Endothelial cell of hepatic sinusoid (primary cell): Measurements from ENCODE around the gene KLF16.

ENCODE experiments used
- in situ Hi-C: cut with HindIII; loops from 2 replicates; pipeline ENCODE4 v1.10.0; 2017; ENCODE audit warnings: low sequenced_read_pairs

KLF16 gene

GRCh38 chr19:1855828-1856255 lies 7.5 kb downstream of the KLF16 start:
- in situ Hi-C loops = no loop called here

GRCh38 chr19:1855040-1855827 lies 8.1 kb downstream of the KLF16 start:
- in situ Hi-C loops = no loop called here

DNA sequence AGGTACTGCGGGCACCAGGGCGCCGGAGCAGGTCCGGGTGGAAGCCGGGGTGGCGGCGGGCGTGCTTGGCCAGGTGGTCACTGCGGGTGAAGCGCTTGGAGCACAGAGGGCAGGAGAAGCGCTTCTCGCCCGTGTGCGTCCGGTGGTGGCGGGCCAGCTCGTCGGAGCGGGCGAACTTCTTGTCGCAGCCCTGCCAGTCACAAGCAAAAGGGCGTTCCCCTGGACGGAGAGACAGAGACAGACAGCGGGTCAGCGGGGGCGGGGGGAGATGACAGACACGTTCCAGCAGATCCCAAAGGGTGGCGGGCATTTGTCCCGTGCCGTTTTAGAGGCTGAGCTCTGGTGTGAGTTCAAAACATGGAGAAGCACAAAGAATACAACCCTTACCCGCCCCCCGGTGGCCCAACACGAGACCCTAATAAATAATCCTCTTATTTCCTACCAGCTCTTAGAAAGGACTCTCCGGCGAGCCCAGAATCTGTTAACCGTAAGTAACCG lies 8.8 kb downstream of the KLF16 start:
- in situ Hi-C loops = no loop called here

DNA sequence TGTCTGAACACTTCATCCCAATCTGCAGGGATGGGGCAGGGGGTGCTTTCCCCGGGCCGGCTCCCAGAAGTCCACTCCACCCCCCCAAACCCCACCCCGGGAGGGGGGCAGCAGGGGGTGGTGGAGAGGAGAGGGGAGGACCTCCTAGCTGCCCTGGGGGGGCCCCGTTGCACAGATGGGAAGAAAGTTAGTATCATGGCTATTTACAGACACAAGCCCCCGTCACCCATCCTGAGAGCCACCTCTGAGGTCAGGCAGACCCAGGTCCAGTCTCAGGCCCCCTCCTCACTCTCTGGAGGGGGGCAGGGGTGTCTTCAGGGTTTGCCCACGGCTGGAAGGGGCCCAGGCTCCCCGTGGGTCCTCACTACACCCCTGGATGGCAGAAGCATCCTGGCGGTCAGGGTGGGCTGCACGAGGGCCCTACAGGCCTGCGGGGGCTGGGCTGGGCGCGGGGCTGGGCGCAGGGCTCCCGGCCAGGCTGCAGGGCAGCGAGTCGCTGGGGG lies 9.3 kb downstream of the KLF16 start:
- in situ Hi-C loops = no loop called here

DNA sequence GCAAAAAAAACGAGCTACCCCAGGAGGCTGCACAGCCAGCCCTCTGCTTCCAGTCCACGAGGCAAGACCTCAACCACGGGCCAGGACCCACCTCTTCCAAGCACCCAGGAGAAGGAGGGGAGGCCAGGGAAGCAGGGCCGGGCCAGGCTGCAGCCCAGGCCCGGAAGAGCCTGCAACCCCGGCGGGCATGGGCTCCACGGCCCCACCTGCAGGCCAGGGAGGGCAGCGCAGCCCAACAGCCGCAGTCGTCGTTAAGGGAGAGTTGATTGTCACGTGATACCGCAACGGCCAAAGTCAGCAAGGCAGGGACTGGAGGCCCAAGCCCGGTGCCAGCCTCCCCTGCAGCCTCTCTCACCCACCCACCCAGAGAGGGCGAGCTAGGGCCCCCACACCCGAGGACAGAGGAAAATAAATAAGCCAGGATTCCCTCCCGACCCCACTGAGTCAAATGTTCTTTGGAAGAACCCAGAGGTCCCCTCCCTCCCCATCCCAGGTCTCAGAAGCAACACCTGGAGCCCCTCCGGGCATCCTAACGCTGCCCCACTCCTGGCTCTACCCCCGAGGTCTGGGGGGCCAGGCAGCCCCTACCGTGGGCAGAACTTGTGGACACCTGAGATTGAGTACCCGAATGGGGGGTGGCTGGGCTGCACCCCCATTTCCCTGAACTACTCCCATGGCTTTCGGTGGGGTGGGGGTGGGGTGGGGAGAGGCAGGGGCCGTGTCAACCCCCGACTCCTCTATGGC lies 9.9 kb downstream of the KLF16 start:
- in situ Hi-C loops = no loop called here

DNA sequence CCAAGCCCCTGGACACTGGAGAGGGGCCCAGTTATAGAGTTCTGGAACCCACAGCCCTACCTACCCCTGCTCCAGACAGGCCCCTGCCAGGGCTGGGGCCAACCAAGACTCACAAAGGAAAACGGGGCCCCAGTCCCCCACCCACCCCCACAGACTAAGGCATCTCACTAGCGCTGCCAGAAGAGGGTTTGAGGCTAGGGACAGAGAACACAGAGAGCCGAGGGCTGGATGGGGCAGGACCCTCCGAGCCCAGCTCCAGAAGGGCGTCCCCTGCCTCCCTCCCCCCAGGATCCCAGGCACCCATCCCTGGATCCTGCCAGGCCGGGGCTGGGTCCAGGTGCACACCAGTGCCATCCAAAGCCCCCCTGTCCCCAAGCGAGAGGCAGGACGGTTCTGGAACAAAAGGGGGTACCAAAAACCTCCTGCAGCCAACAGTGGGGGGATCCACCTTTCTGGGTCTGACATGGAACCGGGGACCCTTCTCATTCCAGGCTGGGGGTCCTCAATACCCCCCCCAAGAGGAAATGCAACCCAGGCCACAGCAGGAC lies 10.7 kb downstream of the KLF16 start:
- in situ Hi-C loops = no loop called here

- in situ Hi-C loops = no loop called here
Measured at GRCh38 chr19:1851654-1852580, 11.5 kb downstream of the KLF16 start.

DNA sequence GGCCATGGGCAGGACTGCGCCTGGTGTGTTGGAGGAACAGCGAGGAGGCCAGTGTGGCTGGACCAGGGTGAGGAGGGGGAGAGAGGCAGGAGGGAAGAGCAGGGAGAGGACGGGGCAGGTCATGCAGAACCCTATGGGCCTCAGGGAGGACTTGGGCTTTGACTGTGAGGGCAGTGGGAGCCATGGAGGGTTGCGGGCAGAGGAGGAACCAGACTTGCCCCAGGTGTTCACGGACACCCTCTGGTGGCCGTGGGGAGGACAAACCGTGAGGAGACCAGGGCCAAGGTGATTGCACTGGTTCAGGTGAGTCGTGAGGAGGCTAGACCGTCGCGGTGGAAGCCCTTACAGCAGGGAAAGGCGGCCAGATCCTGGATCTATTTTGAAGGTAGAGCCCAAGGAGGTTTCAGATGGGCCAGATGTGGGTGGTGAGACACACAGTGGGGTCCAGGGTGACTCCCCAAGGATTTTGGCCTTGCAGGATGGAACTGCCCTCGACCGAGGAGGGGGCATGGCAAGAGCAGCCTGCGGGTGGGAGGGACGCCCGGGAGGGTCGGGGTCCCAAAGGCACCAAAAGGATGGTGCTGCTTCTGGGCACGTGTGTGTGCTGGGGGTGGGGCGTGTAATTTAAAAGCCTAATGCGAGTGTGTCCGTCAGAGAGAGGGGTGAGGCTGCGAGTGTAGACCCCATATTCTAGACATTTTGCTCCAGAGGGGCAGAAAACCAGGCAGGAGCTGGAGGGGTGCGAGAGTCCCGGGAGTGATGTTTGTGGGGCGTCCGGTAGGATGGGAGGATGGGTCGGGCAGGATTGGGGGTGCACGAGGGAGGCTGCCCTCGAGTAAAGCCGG lies 12.3 kb downstream of the KLF16 start:
- in situ Hi-C loops = no loop called here

DNA sequence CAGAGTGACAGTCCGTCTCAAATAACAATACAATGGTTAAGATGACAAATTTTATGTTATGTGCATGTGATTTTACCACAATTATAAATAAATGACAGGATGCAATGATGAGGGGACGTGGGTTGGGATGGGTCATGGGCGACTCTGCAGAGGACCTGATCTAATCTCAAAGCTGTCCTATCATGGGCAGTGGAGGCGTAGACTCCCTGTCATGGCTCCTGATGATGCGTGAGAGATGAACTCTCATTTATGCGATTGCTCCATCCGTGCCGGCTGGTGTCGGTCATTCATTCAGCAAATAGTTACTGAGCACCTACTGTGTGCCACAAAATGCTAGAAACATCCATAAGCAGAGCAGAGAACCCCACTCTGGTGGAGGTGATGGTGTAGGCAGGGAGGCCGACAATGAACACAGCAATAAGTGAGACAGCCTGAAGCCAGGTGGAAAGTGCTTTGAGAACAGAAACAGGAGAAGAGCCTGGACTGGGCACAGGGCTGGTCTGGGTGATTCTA lies 13.4 kb downstream of the KLF16 start:
- in situ Hi-C loops = no loop called here

GRCh38 chr19:1849132-1849474 lies 14.3 kb downstream of the KLF16 start:
- in situ Hi-C loops = no loop called here

- in situ Hi-C loops = no loop called here
Measured at GRCh38 chr19:1848399-1849131, 14.8 kb downstream of the KLF16 start, which contains the start of gene REXO1. Gene REXO1, minus strand, starts transcription at chr19:1848483. Its CDS starts 125 bp downstream, at chr19:1848358.

- in situ Hi-C loops = no loop called here
Measured at GRCh38 chr19:1847684-1848398, 15.5 kb downstream of the KLF16 start.

DNA sequence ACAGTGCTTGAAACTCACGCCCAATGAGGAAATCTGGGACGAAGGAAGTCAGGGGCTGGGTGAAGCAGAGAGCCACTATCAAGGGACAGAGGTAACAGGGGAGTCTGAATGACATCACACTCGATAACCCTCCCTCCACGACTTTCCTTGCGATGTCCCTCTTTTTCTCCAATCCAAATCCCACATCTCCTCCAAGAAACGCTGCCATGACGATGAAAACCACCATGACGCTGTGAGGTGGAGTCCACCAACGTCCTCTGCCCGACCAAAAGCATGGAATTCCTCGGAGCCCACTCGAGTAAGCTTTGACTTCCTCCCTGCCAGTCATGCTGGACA lies 16.1 kb downstream of the KLF16 start:
- in situ Hi-C loops = no loop called here

GRCh38 chr19:1846517-1847204 lies 16.7 kb downstream of the KLF16 start:
- in situ Hi-C loops = no loop called here

DNA sequence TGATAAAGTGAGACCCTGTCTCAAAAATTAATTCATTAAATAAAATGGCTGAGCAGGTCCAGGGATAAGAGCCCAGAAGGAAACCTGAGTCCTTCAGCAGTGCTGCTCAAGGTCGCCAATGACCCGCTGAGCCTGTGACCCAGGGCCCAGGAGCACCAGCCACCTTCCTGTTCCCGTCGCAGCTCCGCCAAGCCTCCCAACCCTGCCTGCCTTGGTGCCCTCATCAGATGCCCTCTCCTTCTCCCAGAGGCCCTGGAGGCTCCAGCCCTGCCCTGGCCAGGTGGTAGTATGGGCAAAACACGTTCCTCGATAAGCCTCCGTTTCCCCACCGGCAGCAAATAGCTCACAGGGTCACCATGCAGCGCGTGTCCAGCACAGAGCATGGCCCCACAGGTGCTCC lies 17.7 kb downstream of the KLF16 start:
- in situ Hi-C loops = no loop called here

DNA sequence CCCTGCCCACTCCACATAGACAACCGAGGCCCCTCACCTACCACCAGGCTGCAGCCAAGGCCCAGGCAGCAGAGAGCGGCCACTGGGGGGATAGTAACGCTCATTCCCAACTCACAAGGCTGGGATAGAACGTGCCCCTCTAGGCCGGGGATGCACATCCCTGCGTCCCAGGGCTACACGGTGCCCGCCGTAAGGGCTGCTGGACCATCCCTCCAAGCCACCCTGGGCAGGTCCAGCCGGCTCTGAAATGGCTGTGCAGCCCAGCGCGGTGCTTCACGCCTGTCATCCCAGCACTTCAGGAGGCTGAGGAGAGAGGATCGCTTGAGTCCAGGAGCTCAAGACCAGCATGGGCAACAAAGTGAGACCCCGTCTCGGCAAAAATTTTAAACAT lies 18.3 kb downstream of the KLF16 start:
- in situ Hi-C loops = no loop called here

DNA sequence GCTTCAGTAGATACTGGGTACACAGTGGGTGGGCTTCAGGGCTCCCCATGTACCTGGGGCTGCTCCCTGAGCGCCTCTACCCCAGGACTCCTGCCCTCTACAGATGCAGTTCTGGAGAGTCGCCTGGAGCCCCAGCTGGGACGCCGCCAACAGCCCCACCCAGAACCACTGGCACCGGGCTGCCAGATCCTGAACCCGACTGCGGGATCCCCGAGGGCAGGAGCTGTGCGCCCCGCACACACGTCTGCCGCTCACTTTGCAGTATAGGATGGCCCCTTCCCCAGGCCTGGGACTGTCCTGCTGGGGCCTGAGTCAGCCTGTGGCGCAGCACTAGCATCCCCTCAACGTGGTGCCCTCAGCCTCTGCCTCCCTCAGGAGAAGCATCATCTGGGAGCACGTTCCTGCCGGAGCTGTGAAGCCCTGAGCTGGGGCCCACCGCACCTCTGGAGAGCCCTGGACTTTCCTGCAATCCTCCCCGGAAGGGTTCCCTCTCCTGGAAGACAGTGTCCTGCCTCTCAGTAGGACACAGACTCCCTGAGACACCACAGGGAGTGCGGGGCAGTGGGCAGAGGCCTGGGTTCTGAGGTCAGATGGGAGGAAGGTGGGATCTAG lies 18.8 kb downstream of the KLF16 start:
- in situ Hi-C loops = no loop called here
